NCI-H146 treated with DMSO at 0.1 percent for 48 hours (cell line): ENCODE measurements around the gene LCP2.

Experiments
- DNase-seq: peaks from one replicate; lab custom pipeline; 2025; ENCODE audit not compliant: unreplicated experiment; lab: John Stamatoyannopoulos, UW

LCP2 gene

GRCh38 chr5:170297589-170298462 lies at the start of gene LCP2:
Gene LCP2, minus strand, starts transcription at chr5:170297777. Its CDS starts 166 bp downstream, at chr5:170297611.
- no peak for DNase-seq

- no peak for DNase-seq
These were observed 49.5 kb upstream of the LCP2 start for GRCh38 chr5:170347022-170347567.

GRCh38 chr5:170345971-170346370 lies 48.4 kb upstream of the LCP2 start:
- DNase-seq, result no peak

- no peak for DNase-seq
These were observed 45.6 kb upstream of the LCP2 start for GRCh38 chr5:170343177-170343576.

GRCh38 chr5:170342153-170342725 lies 44.7 kb upstream of the LCP2 start:
- DNase-seq, result no peak

- DNase-seq, result no peak
These were observed 44.0 kb upstream of the LCP2 start for GRCh38 chr5:170341545-170341944.

GRCh38 chr5:170339780-170340167 lies 42.2 kb upstream of the LCP2 start:
- no peak for DNase-seq

- DNase-seq, result no peak
These were observed 41.6 kb upstream of the LCP2 start for GRCh38 chr5:170338933-170339779.

- no peak for DNase-seq
These were observed 40.7 kb upstream of the LCP2 start for GRCh38 chr5:170338291-170338690.

GRCh38 chr5:170337045-170337733 lies 39.6 kb upstream of the LCP2 start:
- no peak for DNase-seq

GRCh38 chr5:170336065-170336464 lies 38.5 kb upstream of the LCP2 start:
- no peak for DNase-seq

GRCh38 chr5:170334626-170335025 lies 37.0 kb upstream of the LCP2 start:
- DNase-seq, result no peak

GRCh38 chr5:170333161-170333910 lies 35.8 kb upstream of the LCP2 start:
- DNase-seq, result no peak

GRCh38 chr5:170332058-170332457 lies 34.5 kb upstream of the LCP2 start:
- DNase-seq, result no peak

GRCh38 chr5:170330568-170331054 lies 33.0 kb upstream of the LCP2 start:
- no peak for DNase-seq

GRCh38 chr5:170329524-170329923 lies 31.9 kb upstream of the LCP2 start:
- DNase-seq, result no peak

- DNase-seq, result no peak
These were observed 30.3 kb upstream of the LCP2 start for GRCh38 chr5:170327829-170328228.

GRCh38 chr5:170327168-170327567 lies 29.6 kb upstream of the LCP2 start:
- no peak for DNase-seq

GRCh38 chr5:170319301-170319700 lies 21.7 kb upstream of the LCP2 start:
- DNase-seq, result no peak

GRCh38 chr5:170317499-170317898 lies 19.9 kb upstream of the LCP2 start:
- no peak for DNase-seq
